HL-60 (cell line): ENCODE results near the gene TMEFF1.

Source experiments
- DNase-seq, 2 experiments: peaks; one replicate each; pipeline ENCODE4 v3.0.0-alpha.2; 2010 to 2020; ENCODE audit warnings: low read depth in 1 of 2, low spot score in 1 of 2
- H3K27ac ChIP-seq: fragments of 250-450 bp; sonication (Bioruptor Pico); replicated peaks from 2 replicates; pipeline ENCODE4 v1.5.1; 2020; ENCODE audit warnings: mild to moderate bottlenecking, moderate library complexity
- H3K27me3 ChIP-seq: fragments of 250-450 bp; sonication (Bioruptor Pico); 2 replicates; pipeline ENCODE4 v1.5.1; 2021; ENCODE audit warnings: mild to moderate bottlenecking, moderate library complexity; ENCODE audit not compliant: insufficient read depth, poor library complexity, severe bottlenecking
- H3K4me3 ChIP-seq: replicated peaks from 2 replicates; pipeline ENCODE4 v1.5.1; 2011; ENCODE audit warnings: mild to moderate bottlenecking, control low read depth, low read length; ENCODE audit not compliant: insufficient read depth
- CTCF ChIP-seq: IDR thresholded peaks from one replicate; pipeline ENCODE4 v1.5.1; 2011; ENCODE audit warnings: low read length, control low read depth, inconsistent platforms; ENCODE audit not compliant: insufficient read depth
- GABPA ChIP-seq: IDR thresholded peaks from 2 replicates; pipeline ENCODE4 v1.6.1; 2012; ENCODE audit warnings: low read depth
- POLR2AphosphoS5 ChIP-seq: IDR thresholded peaks from 2 replicates; pipeline ENCODE4 v1.6.1; 2012; ENCODE audit warnings: low read depth
- REST ChIP-seq: IDR thresholded peaks from 2 replicates; pipeline ENCODE4 v1.6.1; 2012; ENCODE audit warnings: low read depth; ENCODE audit not compliant: insufficient replicate concordance
- SPI1 ChIP-seq: IDR thresholded peaks from 2 replicates; pipeline ENCODE4 v1.6.1; 2012; ENCODE audit warnings: low read depth, mild to moderate bottlenecking, borderline replicate concordance

Gene TMEFF1

GRCh38 chr9:100443781-100444768, 28.9 kb upstream of the TMEFF1 start:
- no peak overlapping the region for H3K27ac ChIP-seq
- no peak for TF ChIP-seq SPI1
- TF ChIP-seq CTCF: no peak
- no peak for TF ChIP-seq GABPA
- DNase-seq: no peak
- H3K4me3 ChIP-seq: no peak overlapping the region
- H3K27me3 ChIP-seq: no peaks in the 10 kb centered on the region

- TF ChIP-seq POLR2AphosphoS5 (no peak), CTCF (no peak), GABPA (no peak), SPI1 (no peak), REST (no peak)
- no peak for DNase-seq
Observed at GRCh38 chr9:100445161-100445902, 27.6 kb upstream of the TMEFF1 start.

GRCh38 chr9:100445903-100446549, 26.9 kb upstream of the TMEFF1 start:
- Histone ChIP-seq H3K27me3 (no peaks in the 10 kb centered on the region), H3K27ac (no peak overlapping the region)
- no peak for TF ChIP-seq CTCF
- no peak for TF ChIP-seq POLR2AphosphoS5
- TF ChIP-seq GABPA: no peak
- no peak for TF ChIP-seq SPI1
- TF ChIP-seq REST: no peak

More at GRCh38 chr9:100445161-100445902, 27.6 kb upstream of the TMEFF1 start:
- H3K27me3 ChIP-seq: no peaks in the 10 kb centered on the region
- H3K27ac ChIP-seq: no peak overlapping the region
- H3K4me3 ChIP-seq: no peak overlapping the region

More at GRCh38 chr9:100445903-100446549, 26.9 kb upstream of the TMEFF1 start:
- H3K4me3 ChIP-seq: no peak overlapping the region
- no peak for DNase-seq
